NOMO-1 (cell line): ENCODE data around the gene KCNJ18.
"Not testable (repeated sequence)": the region's sequence is repeated elsewhere in the genome, so short reads cannot be mapped to it uniquely, and the experiment has no call there.

ENCODE experiments used
- DNase-seq, 2 experiments: peaks; one replicate each; lab custom pipeline; 2025; ENCODE audit not compliant: unreplicated experiment in 2 of 2; lab: John Stamatoyannopoulos, UW

KCNJ18 gene

GRCh38 chr17:21720566-21720965 lies 28.2 kb downstream of the KCNJ18 start:
- not testable (repeated sequence) for DNase-seq

DNA sequence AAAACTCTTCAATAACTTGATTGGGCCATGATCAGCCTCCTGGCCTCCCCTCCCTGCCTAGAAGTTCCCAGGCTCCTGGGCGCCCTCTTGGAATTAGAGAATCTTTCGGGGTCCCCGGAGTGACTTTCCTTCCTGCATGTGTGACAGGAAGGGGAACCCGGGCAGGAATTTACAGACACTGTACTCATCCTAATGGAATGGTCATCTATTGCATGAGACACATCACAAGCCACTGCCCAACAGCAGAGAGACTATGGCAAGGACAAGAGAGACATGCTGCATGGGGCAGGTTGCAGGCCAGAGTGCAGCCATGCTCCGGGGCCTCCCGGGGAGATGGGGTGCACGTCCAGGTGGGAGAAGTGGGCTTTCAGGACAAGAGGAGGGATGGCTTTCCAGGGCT lies 29.9 kb downstream of the KCNJ18 start:
- not testable (repeated sequence) for DNase-seq

DNA sequence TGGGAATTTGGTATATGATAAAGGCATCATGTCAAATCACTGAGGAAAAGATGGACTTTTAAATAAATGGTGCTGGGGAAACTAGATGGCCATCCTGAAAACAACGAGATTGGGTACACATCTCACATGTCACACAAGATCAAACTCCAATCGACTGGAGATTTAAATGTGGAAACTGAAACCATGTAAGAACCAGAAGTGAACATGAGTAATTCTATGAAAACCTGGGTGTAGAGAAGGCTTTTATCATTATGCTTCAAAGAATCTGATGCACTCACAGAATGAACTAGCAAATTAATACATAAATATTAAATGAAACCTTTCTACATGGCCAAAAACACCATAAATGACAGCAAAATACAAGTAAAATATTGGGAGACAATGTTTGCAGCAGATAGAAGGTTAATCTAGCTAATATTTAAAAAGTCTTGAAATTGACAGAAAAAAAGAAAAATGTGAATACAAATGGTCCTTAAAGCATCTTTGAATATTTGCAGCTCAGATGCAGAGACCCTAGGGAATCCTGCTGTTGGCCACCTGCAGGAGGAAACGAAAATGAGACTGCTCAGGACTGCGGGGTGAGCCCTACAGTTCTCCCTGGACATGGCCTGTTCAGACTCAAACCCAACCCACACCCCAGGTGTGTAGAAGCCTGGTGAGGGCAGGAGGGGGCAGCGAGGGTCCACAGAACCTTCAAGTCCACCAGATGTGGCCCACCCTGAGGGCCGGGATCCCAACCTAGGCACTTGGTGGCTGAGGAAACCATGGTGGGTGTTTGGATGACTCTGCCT lies 32.1 kb downstream of the KCNJ18 start:
- not testable (repeated sequence) for DNase-seq

DNA sequence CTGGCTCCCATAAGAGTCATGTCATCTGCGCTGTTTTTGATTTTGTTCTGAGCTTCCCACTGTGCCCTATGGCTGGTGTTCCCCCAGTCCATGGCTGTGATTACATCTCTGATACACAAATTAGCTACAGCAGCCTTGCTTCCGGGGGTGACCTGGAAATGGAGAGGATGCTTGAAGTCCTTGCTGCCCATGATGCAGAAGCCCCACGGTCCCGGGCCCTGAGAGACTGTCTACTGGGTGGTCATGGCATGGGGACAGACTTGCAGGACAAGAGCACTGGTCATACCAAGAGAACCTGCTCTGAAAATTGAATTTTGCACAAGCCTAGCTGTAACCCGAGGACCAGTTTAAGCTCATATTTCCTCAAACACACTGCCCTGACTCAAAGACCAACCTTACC lies 38.8 kb downstream of the KCNJ18 start:
- not testable (repeated sequence) for DNase-seq

- DNase-seq, result not testable (repeated sequence)
These were observed 41.6 kb downstream of the KCNJ18 start for GRCh38 chr17:21733931-21734330.

DNA sequence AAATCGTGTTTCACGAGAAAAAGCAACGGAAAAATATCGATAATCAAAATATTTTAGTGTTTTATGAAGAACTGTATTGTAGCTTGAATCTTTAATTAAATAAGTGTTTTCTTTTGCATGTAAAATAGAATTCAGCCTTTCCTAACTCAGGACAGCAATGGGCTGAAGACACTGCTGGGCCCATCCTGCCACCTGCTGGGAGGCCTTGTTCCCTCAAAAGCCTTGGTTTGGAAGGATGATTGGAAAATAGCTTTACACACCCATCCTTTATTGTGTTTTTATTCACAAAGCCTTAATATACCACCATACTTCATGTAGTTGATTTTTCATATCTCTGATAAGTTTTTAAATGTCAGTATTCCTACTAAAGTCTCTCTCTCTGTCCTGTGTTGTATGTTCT lies 43.5 kb downstream of the KCNJ18 start:
- not testable (repeated sequence) for DNase-seq

- not testable (repeated sequence) for DNase-seq
These were observed 44.8 kb downstream of the KCNJ18 start for GRCh38 chr17:21737015-21737580.

GRCh38 chr17:21738241-21738640 lies 45.9 kb downstream of the KCNJ18 start:
- not testable (repeated sequence) for DNase-seq

GRCh38 chr17:21738877-21739474 lies 46.7 kb downstream of the KCNJ18 start:
- DNase-seq, result not testable (repeated sequence)

DNA sequence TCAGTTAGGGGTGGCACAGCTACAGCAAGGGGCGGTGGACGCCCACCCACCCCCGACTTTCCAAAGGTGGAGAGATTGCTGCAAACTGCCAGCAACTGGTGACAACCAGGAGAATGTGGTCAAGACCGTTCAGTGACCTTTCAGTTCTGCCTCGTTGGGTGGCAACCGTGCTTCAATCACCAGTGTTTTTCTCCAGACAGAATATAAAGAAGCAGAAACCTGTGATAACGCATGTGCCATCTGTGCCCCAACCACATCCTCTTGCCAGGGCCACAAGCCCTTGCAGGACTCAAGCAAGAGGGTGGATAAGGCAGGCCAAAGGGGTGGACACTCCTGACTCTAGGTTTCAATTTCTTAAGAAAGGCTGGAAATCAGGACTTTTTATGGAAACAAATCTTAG lies 47.2 kb downstream of the KCNJ18 start:
- DNase-seq, result not testable (repeated sequence)

DNA sequence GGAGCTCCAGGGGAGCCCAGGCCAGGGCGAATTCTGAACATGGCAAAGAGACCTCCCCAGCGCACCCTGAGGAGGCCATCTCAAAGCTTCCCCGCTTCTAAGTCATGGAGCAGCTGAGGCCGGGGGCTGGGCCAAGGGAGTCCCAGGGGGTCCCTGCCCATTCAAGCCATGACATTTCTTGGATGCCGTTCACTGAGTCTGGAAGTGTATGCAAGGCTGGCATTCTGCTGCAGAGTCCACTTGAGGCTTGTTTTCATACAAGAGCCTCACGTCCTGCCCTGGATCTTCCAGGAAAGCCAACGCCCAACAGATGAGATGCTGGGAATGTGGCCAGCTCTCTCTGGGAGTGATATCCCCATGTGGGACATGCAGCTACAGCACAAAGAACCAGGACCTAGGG lies 48.5 kb downstream of the KCNJ18 start:
- not testable (repeated sequence) for DNase-seq

DNA sequence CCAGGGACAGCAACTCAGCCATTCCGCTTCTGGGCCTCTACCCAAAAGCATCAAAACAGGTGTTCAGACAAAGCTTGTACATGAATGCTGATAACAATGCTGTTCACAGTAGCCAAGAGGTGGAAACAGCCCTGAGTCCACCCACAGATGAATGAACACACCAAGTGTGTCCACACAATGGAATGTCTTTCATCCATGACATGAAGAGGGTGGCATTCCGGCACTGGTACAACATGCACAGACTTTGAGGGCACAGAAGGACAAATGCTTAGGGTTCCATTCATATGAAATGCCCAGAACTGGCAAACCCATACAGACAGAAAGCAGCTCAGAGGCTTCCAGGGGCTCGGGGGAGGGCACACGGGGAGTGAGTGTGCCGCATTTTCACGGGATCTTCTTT lies 49.2 kb downstream of the KCNJ18 start:
- not testable (repeated sequence) for DNase-seq

- no peak for DNase-seq
These were observed 50.0 kb downstream of the KCNJ18 start for GRCh38 chr17:21742326-21742725.

DNA sequence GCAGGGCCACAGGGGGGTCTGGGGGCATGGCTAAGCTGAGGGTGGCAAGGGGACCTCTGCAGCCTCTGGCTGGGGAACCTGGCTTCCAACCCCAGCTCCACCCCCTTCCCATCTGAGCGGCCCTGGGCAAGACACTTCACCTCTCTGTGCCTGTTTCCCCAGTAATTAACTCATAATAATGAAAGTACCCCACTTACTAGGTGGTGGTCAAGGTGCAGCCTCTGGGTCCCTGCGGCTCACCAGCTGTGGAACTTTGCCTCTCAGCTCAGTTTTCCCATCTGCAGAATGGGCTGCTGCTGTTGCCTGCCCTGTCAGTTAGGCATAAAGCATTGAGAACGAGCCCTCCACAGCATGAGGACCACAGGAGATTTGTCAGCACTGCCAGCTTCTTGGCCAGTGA lies 51.8 kb downstream of the KCNJ18 start:
- not testable (repeated sequence) for DNase-seq

DNA sequence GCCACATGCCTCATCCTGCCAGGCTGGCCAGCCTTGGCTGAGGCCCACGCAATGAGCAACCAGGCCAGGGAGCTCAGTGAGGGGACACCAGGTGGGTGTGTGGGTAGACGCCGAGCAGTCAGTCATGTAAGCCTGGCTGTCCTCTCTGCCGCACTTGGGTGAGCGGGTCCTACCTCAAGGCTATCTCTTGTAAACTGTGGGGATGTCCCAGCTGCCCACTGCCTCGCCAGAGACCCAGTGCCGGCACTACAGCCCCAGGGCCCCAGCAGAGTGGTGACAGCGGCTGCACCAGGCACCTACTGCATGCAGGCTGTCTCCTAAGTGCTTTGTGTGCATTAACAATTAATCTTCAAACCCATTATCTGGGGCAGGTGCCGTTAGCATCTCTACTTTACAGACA lies 52.3 kb downstream of the KCNJ18 start:
- DNase-seq, result not testable (repeated sequence)

GRCh38 chr17:21745385-21746054 lies 53.2 kb downstream of the KCNJ18 start:
- not testable (repeated sequence) for DNase-seq

GRCh38 chr17:21746415-21746814 lies 54.1 kb downstream of the KCNJ18 start:
- DNase-seq, result not testable (repeated sequence)

DNA sequence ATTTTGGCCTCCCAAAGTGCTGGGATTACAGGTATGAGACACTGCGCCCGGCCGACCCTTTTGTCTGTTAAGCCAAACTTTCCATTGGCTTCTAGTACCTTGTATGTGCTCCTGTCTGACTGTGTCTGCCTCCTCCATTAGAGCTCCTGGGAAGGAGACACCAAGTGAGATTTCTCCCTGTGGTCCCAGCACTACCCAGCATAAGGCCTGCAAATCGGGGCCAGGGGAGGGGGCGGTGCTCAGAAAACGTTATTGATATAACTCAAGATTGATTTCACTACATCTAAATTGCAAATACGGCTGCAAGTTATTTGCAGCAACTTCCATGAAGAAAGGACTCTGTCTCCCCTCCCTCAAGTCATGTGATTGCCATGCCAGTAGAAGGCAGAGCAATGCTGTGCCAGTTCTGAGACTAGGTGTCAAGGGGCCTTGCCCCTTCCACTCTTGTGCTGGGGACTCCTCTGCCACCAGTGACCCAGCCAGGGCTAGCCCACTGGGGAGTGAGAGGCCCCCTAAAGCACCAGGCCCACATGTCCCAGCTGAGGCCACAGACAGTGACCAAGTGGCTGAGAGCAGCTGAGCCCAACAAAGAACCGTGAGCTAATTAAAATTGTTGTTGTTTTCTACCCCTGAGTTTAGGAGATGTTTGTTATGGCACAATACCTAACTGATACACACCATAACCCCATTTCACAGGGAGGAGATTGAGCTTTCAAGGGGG lies 55.0 kb downstream of the KCNJ18 start:
- DNase-seq, result not testable (repeated sequence)

DNA sequence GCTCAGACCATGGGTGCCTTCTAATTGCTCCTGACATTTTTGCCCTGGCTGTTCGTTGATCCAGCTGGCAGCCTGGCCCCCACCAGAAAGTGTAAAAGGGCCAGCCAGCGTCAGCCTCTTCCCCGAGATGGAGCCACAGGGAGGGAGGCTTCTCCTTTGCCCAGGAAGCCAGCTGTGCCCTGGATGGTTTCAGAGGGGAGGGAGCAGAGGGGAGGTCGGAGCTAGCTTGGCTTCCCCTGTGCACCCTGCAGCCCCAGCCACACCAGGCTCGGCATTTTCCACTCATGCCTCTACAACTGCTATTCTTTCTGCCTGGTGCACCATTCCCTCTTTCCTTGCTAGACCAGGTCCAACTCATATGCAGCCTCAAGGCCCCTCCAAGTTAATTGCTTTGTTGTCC lies 56.4 kb downstream of the KCNJ18 start:
- not testable (repeated sequence) for DNase-seq

DNA sequence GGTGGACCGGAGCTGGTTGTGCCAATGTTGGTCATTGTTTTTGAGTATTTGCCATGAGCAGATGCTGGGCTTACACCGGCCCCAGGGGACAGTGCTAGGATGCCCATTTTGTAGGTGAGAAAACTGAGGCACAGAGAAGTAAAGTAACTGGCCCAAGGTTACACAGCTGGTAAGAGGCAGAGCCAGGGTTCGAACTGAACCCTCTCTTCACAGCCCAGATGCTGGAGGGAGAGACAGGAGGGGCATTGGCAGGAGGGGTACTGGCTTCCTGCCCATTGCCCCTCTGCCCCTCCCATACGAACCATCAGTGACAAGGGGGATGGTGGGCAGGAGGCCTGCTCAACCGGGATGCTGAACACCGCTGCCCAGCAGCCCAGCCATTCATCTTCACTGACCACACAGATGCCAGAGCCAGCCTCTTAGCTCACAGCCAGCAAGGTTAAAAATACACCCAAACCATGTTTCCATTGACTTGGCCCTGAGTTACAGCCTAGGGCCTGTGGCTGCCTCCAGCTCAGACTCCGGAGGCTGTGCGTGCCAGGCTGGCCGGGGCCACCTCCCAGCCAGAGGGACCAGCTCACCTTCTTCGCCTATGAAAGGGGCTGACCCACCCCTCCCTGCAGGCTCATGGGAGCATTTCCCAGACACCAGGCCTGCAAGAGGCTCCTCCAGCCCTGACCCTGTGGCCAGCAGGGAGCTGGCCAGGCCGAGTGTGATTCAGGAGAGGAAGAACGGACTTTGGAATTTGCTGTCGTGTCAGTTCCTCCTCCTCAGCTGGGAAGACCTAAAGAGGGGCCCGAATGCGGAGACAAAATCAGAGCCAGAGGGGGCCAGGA lies 57.6 kb downstream of the KCNJ18 start:
- DNase-seq, result not testable (repeated sequence)
